NCI-H524 treated with DMSO at 0.1 percent for 48 hours (cell line): Measurements from ENCODE around the gene NEURL2.
A peak's percentile ranks its signal among the peaks of the same experiment; 100 is the strongest.

Experiments
- DNase-seq: peaks from one replicate; lab custom pipeline; 2025; lab: John Stamatoyannopoulos, UW

NEURL2 gene

DNA sequence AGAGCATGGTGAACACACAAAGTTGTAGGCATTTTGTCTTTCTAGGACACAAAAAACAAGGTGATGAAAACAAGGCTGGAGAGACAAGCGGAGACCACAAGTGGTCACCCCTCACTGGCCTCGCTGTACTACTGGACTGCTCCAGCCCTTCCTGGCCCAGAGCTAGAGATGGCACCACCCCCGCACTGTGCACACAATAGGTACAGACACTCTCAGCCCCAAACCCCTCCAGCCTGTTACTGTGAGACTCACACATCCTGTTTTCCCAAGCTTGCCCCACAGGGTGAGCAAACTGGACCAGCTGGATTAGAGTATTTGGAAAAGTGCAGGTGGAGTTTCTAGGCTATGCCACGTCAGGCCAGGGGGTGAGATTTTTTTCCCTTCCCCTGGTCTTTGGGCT is 18.4 kb downstream of the NEURL2 start:
- DNase-seq, result no peak

DNA sequence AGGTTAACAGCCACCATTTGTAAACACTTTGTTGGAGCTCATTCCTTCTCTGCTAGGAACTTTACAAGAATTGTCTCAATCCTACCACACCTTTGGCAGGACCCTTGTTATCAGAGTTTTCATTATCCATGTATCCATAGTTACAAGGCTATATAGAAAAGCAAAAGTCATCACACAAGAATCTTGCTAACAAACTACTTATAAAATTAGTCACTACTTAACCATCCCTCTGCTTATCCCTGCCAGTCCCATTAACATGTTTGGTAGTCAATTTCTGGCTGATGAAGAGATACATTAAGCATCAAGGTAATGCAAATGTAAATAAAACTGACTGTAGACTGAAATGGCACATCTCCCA is 23.2 kb downstream of the NEURL2 start:
- DNase-seq, result no peak

DNA sequence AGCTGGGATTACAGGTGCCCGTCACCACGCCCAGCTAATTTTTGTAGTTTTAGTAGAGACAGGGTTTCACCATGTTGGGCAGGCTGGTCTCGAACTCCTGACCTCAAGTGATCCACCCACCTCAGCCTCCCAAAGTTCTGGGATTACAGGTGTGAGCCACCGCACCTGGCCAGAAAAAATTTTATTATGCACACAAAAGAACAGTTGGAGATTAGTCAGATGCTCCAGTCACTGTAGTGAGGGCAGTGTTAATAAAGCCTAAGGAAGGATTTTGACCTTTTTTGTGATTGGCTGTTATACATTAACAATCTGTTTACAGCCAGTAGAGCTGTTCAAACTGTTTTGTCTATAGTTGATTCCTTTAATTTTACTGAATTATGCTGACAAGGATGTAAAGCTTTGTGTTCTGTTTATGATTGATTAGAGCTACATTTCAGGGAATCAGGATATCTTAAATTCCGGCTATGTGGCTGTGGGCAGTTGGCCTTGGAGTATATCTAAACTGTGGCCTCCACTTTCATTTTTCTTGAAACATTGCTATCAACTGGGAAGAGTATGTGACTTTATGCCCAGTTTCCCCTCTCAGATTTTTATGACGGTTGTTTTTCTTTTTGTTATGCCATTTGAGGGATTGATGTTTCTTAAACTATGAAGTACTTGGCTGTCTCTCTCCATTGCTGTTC is 23.7 kb downstream of the NEURL2 start:
- no peak for DNase-seq

DNA sequence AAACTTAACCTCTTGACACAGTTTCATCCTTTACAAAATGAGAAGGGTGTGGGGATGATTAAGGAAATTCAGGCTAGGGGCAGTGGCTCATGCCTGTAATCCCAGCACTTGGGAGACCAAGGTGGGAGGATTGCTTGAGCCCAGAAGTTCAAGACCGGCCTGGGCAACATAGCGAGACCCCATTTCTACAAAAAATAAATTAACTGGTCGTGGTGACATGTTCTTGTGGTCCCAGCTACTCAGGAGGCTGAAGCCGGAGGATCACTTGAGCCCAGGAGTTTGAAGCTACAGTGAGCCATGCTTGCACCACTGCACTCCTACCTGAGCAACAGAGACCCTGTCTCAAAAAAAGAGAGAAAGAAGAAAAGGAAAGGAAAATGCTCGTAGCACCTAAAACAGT is 24.6 kb downstream of the NEURL2 start:
- no peak for DNase-seq

DNA sequence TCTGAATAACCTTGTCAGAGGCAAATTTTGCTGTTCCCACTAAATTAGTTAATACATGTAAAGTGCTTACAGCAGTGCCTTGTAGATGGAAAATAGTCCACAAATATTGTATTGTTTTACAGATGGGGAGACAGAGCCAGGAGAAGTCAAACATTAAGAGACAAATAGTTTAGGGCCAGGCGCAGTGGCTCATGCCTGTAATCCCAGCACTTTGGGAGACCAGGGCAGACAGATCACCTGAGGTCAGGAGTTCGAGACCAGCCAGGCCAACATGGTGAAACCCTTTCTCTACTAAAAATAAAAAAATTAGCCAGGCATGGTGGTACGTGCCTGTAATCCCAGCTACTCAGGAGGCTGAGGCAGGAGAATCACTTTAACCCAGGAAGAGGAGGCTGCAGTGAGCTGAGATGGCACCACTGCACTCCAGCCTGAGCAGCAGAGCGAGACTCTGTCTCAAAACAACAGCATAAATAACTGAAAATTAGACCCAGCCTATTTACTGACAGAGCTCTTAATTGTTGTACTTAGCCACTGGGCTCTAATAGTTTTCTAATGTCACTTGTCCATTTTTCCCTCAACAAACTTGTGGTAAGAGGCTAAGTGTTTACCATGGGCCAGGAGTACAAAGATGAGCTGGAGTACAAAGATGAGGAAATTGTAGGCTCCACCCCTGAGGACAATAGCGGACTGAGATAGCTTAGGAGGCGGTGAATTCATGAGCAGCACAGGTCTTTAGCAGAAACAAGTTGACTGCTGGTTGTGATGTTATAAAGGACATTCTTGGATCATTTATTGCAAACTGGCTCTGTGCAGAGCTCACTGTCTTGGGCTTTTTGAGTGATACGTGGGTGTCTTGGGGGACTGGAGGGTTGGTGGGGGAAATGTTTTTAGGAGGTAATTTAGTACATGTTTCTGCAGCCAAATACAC is 27.2 kb downstream of the NEURL2 start:
- no peak for DNase-seq

DNA sequence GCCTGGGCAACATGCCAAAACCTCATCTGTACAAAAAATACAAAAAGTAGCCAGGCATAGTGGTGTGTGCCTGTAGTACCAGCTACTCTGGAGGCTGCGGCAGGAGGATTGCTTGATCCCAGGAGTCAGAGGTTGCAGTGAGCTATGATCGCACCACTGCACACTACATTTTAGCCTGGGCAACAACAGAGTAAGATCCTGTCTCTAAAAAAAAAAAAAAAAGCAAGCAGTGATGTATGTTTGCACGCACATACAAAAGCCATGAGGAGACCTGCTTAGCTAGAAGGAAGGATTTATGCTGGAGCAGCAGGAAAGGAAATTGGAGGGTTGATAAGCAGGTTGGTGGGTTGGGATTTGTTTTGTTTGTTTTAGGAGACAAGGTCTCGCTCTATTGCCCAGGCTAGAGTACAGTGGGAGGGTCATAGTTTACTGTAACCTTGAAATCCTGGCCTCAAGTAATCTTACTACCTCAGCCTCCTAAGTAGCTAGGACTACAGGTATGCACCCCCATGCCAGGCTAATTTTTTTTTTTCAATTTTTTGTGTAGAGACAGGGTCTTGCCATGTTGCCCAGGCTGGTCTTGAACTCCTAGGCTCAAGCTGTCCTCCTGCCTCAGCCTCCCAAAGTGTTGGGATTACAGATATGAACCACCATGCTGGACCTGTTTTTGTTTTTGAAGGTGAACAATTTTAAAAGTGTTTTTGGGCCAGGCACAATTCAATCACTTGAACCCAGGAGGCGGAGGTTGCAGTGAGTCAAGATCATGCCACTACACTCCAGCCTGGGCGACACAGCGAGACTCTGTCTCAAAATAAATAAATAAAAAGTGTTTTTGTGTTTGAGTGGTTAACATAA is 29.6 kb downstream of the NEURL2 start:
- DNase-seq, result no peak

DNA sequence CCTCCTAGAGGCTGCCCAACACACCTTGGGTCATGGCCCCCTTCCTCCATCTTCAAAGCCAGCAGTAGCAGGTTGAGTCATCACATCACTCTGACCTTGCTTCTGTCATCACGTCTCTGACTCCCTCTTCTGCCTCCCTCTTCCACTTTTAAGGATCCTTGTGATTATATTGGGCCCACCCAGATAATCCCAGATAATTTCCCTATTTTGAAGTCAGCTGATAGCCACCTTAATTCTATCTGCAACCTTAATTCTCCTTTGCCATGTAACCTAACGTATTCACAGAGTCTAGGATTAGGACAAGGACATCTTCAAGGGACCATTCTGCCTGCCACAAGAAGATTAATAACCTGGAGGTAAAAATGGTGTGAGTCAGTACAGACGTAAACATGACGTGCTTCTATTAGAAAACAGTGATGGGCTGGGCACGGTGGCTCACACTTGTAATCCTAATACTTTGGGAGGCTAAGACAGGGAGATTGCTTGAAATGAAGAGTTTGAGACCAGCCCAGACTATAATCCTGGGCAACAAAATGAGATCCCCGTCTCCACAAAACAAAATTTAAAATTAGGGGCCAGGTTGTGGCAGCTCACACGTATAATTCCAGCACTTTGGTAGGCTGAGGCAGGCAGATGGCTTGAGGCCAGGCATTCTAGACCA is 30.3 kb downstream of the NEURL2 start:
- no peak for DNase-seq

DNA sequence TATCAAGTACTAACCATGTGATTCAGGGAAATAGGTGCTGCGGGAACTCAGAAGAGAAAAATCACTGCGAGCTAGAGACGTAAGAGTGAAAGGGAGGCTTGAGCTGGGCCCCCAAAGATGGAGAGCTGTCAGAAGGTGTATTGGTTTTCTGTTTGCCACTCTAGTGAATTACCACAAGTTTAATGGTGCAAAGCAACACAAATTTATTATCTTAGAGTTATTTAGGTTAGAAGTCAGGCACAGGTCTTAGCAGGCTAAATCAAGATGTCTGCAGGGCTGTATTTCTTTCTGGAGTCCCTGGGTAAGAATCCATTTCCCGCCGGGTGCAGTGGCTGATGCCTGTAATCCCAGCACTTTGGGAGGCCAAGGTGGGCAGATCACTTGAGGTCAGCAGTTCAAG is 31.1 kb downstream of the NEURL2 start:
- no peak for DNase-seq

DNA sequence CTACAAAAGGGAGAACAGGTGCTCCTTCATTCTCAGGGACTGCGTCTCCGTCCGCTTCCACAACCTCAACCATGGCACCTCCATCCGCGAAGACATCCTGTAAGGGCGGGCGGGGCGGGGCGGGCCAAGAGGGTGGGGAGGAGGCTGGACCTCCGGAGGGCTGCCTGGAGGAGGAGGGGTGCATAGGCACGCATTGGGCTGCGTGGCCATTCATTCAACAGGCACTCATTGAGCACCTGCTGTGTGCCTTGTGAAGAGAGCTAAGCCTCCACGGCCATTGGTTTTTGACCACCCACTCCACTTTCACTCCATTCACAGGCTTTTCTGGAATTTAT is 33.2 kb downstream of the NEURL2 start:
- DNase-seq, result no peak

DNA sequence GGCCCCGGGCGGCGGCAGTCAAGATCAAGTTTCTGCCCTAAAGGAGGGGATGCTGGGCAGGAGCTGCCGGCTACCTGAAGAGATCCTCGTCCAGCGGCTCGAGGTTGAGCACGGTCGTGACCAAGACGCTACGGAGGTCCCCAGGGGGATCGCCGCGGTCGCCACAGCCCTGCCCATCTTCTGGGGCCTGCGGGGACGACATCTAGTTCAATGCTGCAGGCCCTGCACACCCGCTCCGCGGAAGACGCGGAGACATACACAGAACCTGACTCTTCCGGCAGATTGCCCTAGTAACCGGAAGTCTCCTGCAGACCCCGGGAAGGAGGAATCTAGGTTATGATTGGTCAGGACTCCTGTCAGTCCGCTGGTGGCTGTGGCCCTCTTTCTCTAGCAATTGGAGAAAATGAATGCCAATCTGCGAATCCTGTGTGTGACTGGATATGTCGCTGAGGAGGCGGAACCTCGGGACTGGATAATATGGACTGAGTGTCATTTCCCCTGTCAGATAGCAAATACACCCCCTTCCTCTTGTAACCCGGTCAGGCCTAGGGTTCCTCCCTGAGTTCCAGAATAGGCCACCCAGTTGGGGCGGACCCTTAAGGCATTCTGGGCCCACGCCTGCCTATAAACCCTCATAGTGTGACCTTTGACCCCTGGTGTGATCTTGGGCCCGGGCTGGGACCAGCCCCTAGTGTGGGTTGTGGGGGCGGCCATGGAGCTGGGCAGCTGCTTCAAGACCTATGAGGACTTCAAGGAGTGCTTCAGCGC is 33.7 kb downstream of the NEURL2 start, which contains the start of the genes ACOT8 and ZSWIM3:
Gene ACOT8, minus strand, starts transcription at position 279 of the 768 bp plus-strand sequence. Its CDS starts 77 bp downstream, at position 202.
Gene ZSWIM3, plus strand, starts transcription at position 501 of the 768 bp plus-strand sequence. Its CDS starts 212 bp downstream, at position 713.
- DNase-seq, result peak; percentile 96

DNA sequence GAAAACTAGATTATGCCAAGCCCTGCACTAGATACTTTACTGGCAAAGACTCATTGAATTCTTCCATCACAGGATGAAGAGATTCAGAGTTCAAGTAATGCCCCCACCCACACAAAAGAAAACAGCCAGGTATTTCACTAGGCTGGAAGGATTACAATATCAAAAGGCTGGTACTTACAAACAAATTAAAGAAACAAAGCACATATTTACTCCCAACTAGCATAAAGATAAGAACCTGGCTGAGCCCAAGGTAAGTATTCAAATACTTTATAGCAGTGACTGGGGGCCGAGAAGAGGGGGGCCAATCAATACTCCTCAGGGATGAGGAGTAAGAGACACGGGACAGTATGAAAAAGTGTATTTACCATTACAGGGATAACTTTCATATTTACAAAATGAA is 37.5 kb downstream of the NEURL2 start:
- no peak for DNase-seq

DNA sequence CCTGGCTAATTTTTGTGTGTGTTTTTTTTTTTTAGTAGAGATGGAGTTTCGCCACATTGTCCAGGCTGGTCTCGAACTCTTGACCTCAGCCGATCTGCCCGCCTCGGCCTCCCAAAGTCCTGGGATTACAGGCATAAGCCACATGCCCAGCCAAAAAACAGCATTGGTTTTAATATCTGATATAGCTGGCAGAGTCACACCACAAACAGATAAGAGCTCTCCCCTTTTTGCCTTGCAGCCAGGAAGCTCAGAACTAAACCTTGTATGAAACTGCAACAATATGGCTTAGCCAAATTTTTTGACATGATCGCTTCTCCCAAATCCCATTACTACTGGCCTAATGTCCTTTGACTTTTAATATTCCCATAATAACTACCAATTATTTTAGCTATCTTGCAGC is 38.7 kb downstream of the NEURL2 start:
- DNase-seq, result no peak

DNA sequence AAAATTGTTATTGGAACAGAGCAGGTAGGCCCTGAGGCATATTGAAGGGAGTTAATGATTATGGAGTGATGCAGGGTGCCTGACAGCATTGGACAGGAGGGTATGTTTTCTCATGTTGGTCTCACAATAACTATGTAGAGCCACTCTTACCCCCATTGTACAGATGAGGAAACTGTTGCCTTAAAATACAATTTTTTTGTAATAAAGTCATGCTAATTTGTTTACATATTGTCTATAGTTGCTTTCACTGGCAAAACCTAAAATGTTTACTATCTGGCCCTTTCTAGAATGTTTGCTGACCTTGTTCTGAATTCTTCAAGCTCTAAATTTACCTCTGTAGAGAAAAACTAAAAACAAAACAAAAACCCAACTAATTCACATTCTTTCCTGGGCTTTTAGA is 39.5 kb downstream of the NEURL2 start:
- no peak for DNase-seq

DNA sequence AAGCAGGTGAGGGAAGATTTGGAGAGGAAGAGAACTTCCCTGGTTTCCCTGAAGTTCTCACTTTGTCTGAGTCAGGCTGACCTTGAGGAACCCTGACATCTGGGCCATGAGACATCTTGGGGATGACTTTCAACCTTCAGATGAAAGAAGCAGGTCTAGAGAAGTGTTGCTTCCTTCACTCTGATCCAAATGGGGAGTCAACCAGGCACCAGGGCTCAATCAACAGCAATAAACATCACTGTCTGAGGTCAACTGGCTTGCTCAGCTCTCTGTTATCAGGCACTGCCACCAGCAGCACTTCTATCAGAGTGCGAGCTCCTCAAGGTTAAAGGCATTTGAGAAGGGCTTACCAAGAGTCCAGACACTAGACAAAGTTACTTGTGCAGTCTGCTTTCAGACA is 40.1 kb downstream of the NEURL2 start:
- DNase-seq, result no peak

DNA sequence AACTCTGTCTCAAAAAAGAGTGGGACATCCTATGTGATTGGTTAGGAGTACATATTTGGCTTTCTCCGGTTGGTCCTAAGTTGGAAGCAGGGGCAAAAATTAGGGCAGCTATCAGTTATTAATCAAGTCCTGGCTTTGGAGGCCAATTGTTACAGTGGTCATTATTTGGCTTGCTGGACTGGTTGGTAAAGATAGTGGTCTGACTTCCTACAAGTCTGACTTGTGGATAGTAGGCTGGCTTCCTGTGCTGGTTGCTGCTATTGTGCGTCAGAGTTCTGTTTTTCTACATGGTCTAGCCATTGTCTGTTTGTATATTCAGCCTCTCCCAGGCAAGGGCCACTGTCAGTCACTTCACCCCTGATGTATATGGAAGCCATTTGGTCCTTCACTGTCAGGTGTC is 40.8 kb downstream of the NEURL2 start:
- no peak for DNase-seq

DNA sequence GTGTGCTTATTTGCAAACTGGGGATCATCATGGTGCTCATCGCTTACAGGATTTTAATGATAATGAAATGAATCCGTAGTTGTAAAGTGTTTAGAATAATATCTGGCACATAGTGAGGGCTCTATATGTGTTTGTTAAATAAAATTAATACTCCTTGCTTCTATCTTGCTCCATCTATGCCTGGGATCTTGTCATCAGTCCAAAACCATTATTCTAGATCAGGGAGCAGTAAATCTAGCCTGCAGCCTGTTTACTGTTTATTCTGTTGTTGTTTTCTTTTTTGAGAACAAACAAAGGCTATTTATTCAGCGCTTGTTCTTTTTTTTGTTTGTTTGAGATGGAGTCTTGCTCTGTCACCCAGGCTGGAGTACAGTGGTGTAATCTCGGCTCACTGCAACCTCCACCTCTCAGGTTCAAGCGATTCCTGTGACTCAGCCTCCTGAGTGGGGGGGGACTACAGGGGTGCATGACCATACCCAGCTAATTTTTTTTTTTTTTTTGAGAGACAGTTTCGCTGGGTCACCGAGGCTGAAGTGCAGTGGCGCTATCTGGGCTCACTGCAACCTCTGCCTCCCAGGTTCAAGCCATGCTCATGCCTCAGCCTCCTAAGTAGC is 41.9 kb downstream of the NEURL2 start:
- no peak for DNase-seq

DNA sequence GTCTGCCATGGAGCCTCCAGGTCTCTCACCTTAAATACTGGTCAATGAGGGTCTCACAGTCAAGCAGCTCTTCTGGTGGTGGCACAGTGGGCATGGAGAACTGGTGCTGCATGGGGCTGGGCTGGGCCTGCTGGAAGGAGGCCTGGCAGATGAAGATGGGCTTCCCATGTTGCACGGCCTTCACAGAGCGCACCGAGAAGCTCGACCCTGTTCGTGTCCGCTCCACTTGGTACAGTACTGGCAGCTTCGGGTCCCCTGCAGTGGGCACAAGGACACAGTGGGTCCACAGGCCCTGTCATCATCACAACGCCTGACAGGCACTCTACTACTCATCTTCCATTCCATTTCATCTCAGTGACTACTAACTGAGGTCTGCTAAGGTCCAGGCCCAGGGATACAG is 42.6 kb downstream of the NEURL2 start:
- DNase-seq, result no peak

DNA sequence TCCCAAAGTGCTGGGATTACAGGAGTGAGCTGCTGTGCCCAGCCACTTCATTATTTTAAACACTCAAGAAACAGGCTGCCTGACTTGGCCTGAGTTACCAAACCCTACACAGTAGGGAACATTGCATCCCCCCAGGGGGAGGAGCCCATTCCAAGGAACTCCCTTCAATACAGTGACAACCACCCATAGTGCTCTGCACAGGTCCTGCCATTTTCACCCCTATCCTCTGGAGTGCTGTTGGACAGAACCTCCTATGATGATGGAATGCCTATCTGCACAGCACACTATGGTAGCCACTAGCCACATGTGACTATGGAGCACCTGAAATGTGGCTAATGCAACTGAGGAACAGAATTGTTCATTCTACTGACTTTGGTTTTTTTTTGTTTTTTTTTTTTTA is 45.6 kb downstream of the NEURL2 start:
- no peak for DNase-seq

DNA sequence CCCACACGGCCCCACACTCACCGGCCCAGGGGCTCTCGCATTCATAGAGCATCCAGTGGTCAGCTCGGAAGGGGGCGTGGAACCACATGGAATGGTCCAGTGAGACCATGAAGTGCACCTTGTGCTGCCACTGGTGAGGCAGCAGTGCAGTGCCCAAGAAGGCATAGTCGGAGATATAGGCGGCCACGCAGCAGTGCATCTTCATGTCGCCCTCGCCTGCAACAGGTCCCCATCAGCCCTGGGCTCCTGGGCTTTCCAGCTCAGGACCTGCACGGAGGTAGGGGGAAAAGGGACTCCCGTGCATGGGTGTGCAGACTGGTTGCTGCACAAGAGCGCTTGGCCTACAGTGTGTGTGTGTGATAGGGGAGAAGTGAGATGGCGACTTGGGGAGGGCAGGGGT is 47.5 kb downstream of the NEURL2 start:
- no peak for DNase-seq

DNA sequence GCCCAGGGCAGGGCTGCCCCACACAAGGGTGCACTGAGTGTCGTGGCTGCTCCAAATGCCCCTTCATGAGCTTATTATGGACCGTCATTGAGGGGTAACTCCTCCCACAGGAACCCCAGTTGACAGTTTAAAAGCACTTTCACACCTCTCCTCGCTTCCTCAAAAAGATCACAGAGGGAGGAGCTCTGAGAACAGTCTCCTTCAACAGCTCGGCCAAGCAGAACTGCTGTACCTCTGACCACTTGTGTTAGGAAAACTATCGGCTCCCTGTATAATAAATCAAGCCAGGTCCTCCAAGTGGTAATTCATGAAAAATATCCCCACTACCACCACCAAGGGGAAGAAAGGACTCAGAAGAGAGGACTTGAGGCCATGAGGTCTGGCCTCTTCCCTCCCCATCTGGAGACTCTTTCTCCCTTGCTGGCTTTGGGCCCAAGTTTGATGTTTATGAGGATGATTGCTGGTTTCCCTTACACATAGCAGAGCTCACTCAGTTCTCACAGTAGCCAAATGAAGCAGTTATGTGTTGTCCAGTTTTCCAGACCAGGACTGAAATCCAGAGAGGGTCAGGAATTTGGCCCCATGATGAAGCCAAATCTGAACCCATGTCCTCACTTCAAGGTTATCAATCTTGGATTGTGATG is 48.7 kb downstream of the NEURL2 start:
- DNase-seq, result no peak
